HG03108 (cell line): Measurements from ENCODE around the gene L1CAM.

Experiments
- ATAC-seq: cut with Tn5 transposase; IDR thresholded peaks from one replicate; pipeline ENCODE4 v1.9.1; 2021; ENCODE audit warnings: moderate library complexity; ENCODE audit not compliant: unreplicated experiment

The L1CAM gene

GRCh38 chrX:153879741-153880439 is 6.1 kb downstream of the L1CAM start:
- ATAC-seq, result no peak

- ATAC-seq, result no peak
Measured at GRCh38 chrX:153878969-153879653, 6.9 kb downstream of the L1CAM start.

GRCh38 chrX:153878345-153878744 is 7.6 kb downstream of the L1CAM start:
- ATAC-seq, result no peak

GRCh38 chrX:153877571-153878261 is 8.3 kb downstream of the L1CAM start:
- no peak for ATAC-seq

- no peak for ATAC-seq
Measured at GRCh38 chrX:153876112-153876491, 9.9 kb downstream of the L1CAM start.

GRCh38 chrX:153875391-153876111 is 10.4 kb downstream of the L1CAM start:
- no peak for ATAC-seq

GRCh38 chrX:153874366-153875125 is 11.4 kb downstream of the L1CAM start:
- ATAC-seq, result no peak

GRCh38 chrX:153874085-153874365 is 11.9 kb downstream of the L1CAM start:
- no peak for ATAC-seq

GRCh38 chrX:153873282-153874084 is 12.5 kb downstream of the L1CAM start:
- ATAC-seq, result no peak

GRCh38 chrX:153871946-153872878 is 13.8 kb downstream of the L1CAM start:
- no peak for ATAC-seq

GRCh38 chrX:153871451-153871850 is 14.5 kb downstream of the L1CAM start:
- no peak for ATAC-seq

- ATAC-seq, result no peak
Measured at GRCh38 chrX:153870791-153871360, 15.1 kb downstream of the L1CAM start.

- no peak for ATAC-seq
Measured at GRCh38 chrX:153870288-153870690, 15.7 kb downstream of the L1CAM start.

GRCh38 chrX:153869473-153870287 is 16.3 kb downstream of the L1CAM start:
- ATAC-seq, result no peak

- ATAC-seq, result no peak
Measured at GRCh38 chrX:153868576-153869472, 17.1 kb downstream of the L1CAM start.

GRCh38 chrX:153867671-153868070 is 18.3 kb downstream of the L1CAM start:
- ATAC-seq, result no peak

- no peak for ATAC-seq
Measured at GRCh38 chrX:153867139-153867538, 18.8 kb downstream of the L1CAM start.
